ENCODE measurements around the gene SNORC.

- TF ChIP-seq CTCF (IDR thresholded peaks at IDR 0.05) = no peak
- TF ChIP-seq POLR2A (IDR thresholded peaks at IDR 0.05) = no peak
- TF ChIP-seq POLR2AphosphoS5 (IDR thresholded peaks at IDR 0.05) = no peak
- no peak for TF ChIP-seq EP300 (IDR thresholded peaks at IDR 0.05)
Observed at GRCh38 chr2:232903989-232904388, 33.9 kb downstream of the SNORC start.
